HepG2 (cell line): ENCODE measurements around the gene MEGF6. TPM values are rescaled to one million over a fixed set of nuclear protein-coding genes. Genes with fewer than 3 reads are reported as not detected.

ENCODE experiments used
- ATF7-NPFF ChIP-seq: sonication (generic); formaldehyde crosslinking; IDR thresholded peaks from 2 replicates; pipeline ENCODE4 v1.8.1; 2023; ENCODE audit warnings: mild to moderate bottlenecking, low read depth, missing genetic modification reagents, moderate library complexity
- CHCHD3 ChIP-seq: sonication (generic); formaldehyde crosslinking; IDR thresholded peaks from 2 replicates; pipeline ENCODE4 v1.8.0; 2022; ENCODE audit warnings: mild to moderate bottlenecking, missing genetic modification reagents, moderate library complexity
- CHD4 ChIP-seq: fragments of 200-600 bp; sonication (generic); IDR thresholded peaks from 2 replicates; pipeline ENCODE4 v1.7.0; 2017; ENCODE audit warnings: mild to moderate bottlenecking, low read length, borderline replicate concordance
- JUN ChIP-seq: sonication (generic); formaldehyde crosslinking; IDR thresholded peaks from 2 replicates; pipeline ENCODE4 v1.4.0; 2020; ENCODE audit warnings: mild to moderate bottlenecking, missing genetic modification reagents
- KDM2A ChIP-seq: sonication (generic); formaldehyde crosslinking; IDR thresholded peaks from 2 replicates; pipeline ENCODE4 v1.4.0; 2020; ENCODE audit warnings: low read depth, missing genetic modification reagents, borderline replicate concordance
- KDM5B ChIP-seq: sonication (generic); formaldehyde crosslinking; IDR thresholded peaks from 2 replicates; pipeline ENCODE4 v1.4.0; 2020; ENCODE audit warnings: missing genetic modification reagents, mild to moderate bottlenecking, borderline replicate concordance
- MIER3 ChIP-seq: IDR thresholded peaks from 2 replicates; pipeline ENCODE4 v1.6.1; 2016; ENCODE audit warnings: missing compliant biosample characterization, borderline replicate concordance
- PAWR ChIP-seq: sonication (generic); formaldehyde crosslinking; IDR thresholded peaks from 2 replicates; pipeline ENCODE4 v1.4.0; 2020; ENCODE audit warnings: missing genetic modification reagents, mild to moderate bottlenecking, borderline replicate concordance
- RFX1 ChIP-seq: fragments of 450-650 bp; IDR thresholded peaks from 2 replicates; pipeline ENCODE4 v1.6.1; 2017
- SIN3A ChIP-seq: IDR thresholded peaks from 2 replicates; pipeline ENCODE4 v1.6.1; 2011; ENCODE audit warnings: low read depth, mild to moderate bottlenecking, control low read depth, low read length, borderline replicate concordance
- SRSF1 ChIP-seq: fragments of 200-400 bp; formaldehyde crosslinking; optimal IDR thresholded peaks from 2 replicates; pipeline ENCODE3; 2017; ENCODE audit warnings: mild to moderate bottlenecking, low read depth, low read length, moderate library complexity
- TERF1 ChIP-seq: sonication (generic); formaldehyde crosslinking; IDR thresholded peaks from 2 replicates; pipeline ENCODE4 v1.8.0; 2022; ENCODE audit warnings: mild to moderate bottlenecking, missing genetic modification reagents, moderate library complexity
- TFE3 ChIP-seq: IDR thresholded peaks from 2 replicates; pipeline ENCODE4 v1.6.1; 2016
- ZBTB46 ChIP-seq: sonication (generic); formaldehyde crosslinking; IDR thresholded peaks from 2 replicates; pipeline ENCODE4 v1.4.0; 2020; ENCODE audit warnings: mild to moderate bottlenecking, missing genetic modification reagents, borderline replicate concordance
- ZFP91 ChIP-seq: sonication (generic); formaldehyde crosslinking; IDR thresholded peaks from 2 replicates; pipeline ENCODE4 v1.9.0; 2022; ENCODE audit warnings: missing genetic modification reagents, mild to moderate bottlenecking, borderline replicate concordance
- ZFYVE20 ChIP-seq: sonication (generic); formaldehyde crosslinking; IDR thresholded peaks from 2 replicates; pipeline ENCODE4 v1.8.0; 2023; ENCODE audit warnings: low read depth, mild to moderate bottlenecking, moderate library complexity, missing genetic modification reagents, borderline replicate concordance
- ZNF10 ChIP-seq: sonication (generic); formaldehyde crosslinking; IDR thresholded peaks from 2 replicates; pipeline ENCODE4 v1.4.0; 2020; ENCODE audit warnings: mild to moderate bottlenecking, low read depth, missing genetic modification reagents, borderline replicate concordance
- ZNF160 ChIP-seq: sonication (generic); formaldehyde crosslinking; IDR thresholded peaks from 2 replicates; pipeline ENCODE4 v1.8.0; 2022; ENCODE audit warnings: mild to moderate bottlenecking, inconsistent platforms, missing genetic modification reagents
- ZNF335 ChIP-seq: sonication (generic); formaldehyde crosslinking; IDR thresholded peaks from 2 replicates; pipeline ENCODE4 v1.4.0; 2020; ENCODE audit warnings: missing genetic modification reagents
- ZNF512 ChIP-seq: sonication (generic); formaldehyde crosslinking; IDR thresholded peaks from 2 replicates; pipeline ENCODE4 v1.4.0; 2020; ENCODE audit warnings: mild to moderate bottlenecking, missing genetic modification reagents
- ZNF746 ChIP-seq: sonication (generic); formaldehyde crosslinking; IDR thresholded peaks from 2 replicates; pipeline ENCODE4 v1.8.0; 2022; ENCODE audit warnings: mild to moderate bottlenecking, missing genetic modification reagents
- polyA plus RNA-seq, 8 experiments: library from polyadenylated mRNA; depleted of rRNA in 3 of 8; stranded (reverse) in 7 of 8; unstranded in 1 of 8; fragments of >200 nt; fragmentation: Illumina TruSeq in 4 of 8; extraction: Trizol in 4 of 8; gene quantifications; 2 replicates each; pipeline versions ENCODE4 v1.2.1 to v1.2.3, GENCODE V29; 2011 to 2016; ENCODE audit warnings: low read depth in 4 of 8, missing spikeins in 1 of 8, mixed read lengths in 1 of 8; ENCODE audit not compliant: insufficient read depth in 1 of 8
- total RNA-seq, 5 experiments: library from RNA; depleted of rRNA; stranded (reverse); fragments of >200 nt; fragmentation: Illumina TruSeq; extraction: Trizol; gene quantifications; 2 replicates each; pipeline ENCODE4 v1.2.3, GENCODE V29; 2016; ENCODE audit warnings: low read depth in 1 of 5

MEGF6 gene
- total and polyA plus RNA-seq, 2 of the 13 experiments (the other 11 are each of a cell fraction or from before 2014, with no cell fraction given) = 1.9 TPM

GRCh38 chr1:3625151-3625907 lies 14.0 kb upstream of the MEGF6 start (continued):
- no peak for TF ChIP-seq TERF1 (CRISPR knock-in tag)
- no peak for TF ChIP-seq CHD4
- peak; percentile 81; the same call in 1 of the 2 replicates for TF ChIP-seq ZNF746 (CRISPR knock-in tag)
- TF ChIP-seq TFE3 (CRISPR knock-in tag) = no peak
- TF ChIP-seq SIN3A = peak; percentile 49; the same call in 1 of the 2 replicates
- TF ChIP-seq KDM2A (CRISPR knock-in tag) = peak; percentile 45; the same call in 1 of the 2 replicates
- TF ChIP-seq JUN (CRISPR knock-in tag) = no peak
- TF ChIP-seq ZFP91 (CRISPR knock-in tag) = 0 out of 2 replicates have a peak, but pooled peaks have one; percentile 54
- no peak for TF ChIP-seq ZNF335 (CRISPR knock-in tag)
- no peak for TF ChIP-seq MIER3 (CRISPR knock-in tag)
- TF ChIP-seq ZNF10 (CRISPR knock-in tag) = no peak
- TF ChIP-seq ZNF160 (CRISPR knock-in tag) = peak; percentile 67; the same call in 1 of the 2 replicates
- no peak for TF ChIP-seq CHCHD3
- TF ChIP-seq PAWR (CRISPR knock-in tag) = no peak
- TF ChIP-seq ZFYVE20 (CRISPR knock-in tag) = no peak
- TF ChIP-seq RFX1 = no peak
- TF ChIP-seq ZNF512 (CRISPR knock-in tag) = no peak
- 0 out of 2 replicates have a peak, but pooled peaks have one; percentile 20 for TF ChIP-seq ATF7-NPFF (CRISPR knock-in tag)
- no peak for TF ChIP-seq ZBTB46 (CRISPR knock-in tag)
- TF ChIP-seq SRSF1 = peak; percentile 39
- TF ChIP-seq KDM5B (CRISPR knock-in tag) = peak; percentile 81
